A549 (cell line): Measurements from ENCODE around the gene MED12L. TPM values are rescaled to one million over a fixed set of nuclear protein-coding genes. Genes with fewer than 3 reads are reported as not detected.

ENCODE experiments used
- ATAC-seq, 2 experiments: fragments of 200-7000 bp in 1 of 2; fragments of >200 bp in 1 of 2; cut with Nextera tagmentation in 1 of 2; cut with Tn5 transposase in 1 of 2; 3 replicates each; pipeline versions ENCODE4 v1.8.0 to v1.9.1; 2018 to 2020; ENCODE audit warnings: mild to moderate bottlenecking in 1 of 2, moderate library complexity in 1 of 2
- CTCF ChIA-PET: fragments of 300-600 bp; sonication (Branson Sonifier 250); formaldehyde crosslinking; extraction: SDS; loops from one replicate; lab custom pipeline; 2021; ENCODE audit warnings: antibody characterized with exemption, inconsistent platforms; lab: Yijun Ruan, JAX
- POLR2A ChIA-PET: fragments of 350-600 bp; formaldehyde crosslinking; extraction: SDS; loops from one replicate; lab custom pipeline; 2021; ENCODE audit warnings: antibody characterized with exemption, inconsistent platforms; lab: Yijun Ruan, JAX
- DNase-seq, 2 experiments: peaks; one replicate each; pipeline versions ENCODE4 v3.0.0 to v3.0.0-alpha.2; 2011 to 2016; ENCODE audit warnings: low read depth in 1 of 2, low spot score in 1 of 2
- FAIRE-seq: peaks from 2 replicates; lab custom pipeline; 2011; peaks lifted over from hg19 to GRCh38; lab: Jason Lieb, UNC
- H3K27ac ChIP-seq, 2 experiments: fragments of >200 bp; sonication (Bioruptor Twin); formaldehyde crosslinking; 3 replicates each; pipeline ENCODE4 v1.5.1; 2016 to 2017
- H3K4me1 ChIP-seq: fragments of >200 bp; sonication (Bioruptor Twin); formaldehyde crosslinking; 3 replicates; pipeline ENCODE4 v1.6.1; 2016
- H3K4me2 ChIP-seq: fragments of >200 bp; sonication (Bioruptor Twin); formaldehyde crosslinking; 3 replicates; pipeline ENCODE4 v1.6.1; 2016
- H3K4me3 ChIP-seq: fragments of >200 bp; sonication (Bioruptor Twin); formaldehyde crosslinking; 3 replicates; pipeline ENCODE4 v1.5.1; 2016
- H3K9me3 ChIP-seq: fragments of >200 bp; sonication (Bioruptor Twin); formaldehyde crosslinking; 3 replicates; pipeline ENCODE4 v1.6.1; 2016
- BCL3 ChIP-seq: fragments of >200 bp; sonication (Bioruptor Twin); formaldehyde crosslinking; IDR thresholded peaks from 3 replicates; pipeline ENCODE4 v1.6.1; 2016
- BHLHE40 ChIP-seq: IDR thresholded peaks from 2 replicates; pipeline ENCODE4 v1.6.1; 2012; ENCODE audit warnings: low read depth, low read length, inconsistent platforms
- CEBPB ChIP-seq, 2 experiments: fragments of >200 bp in 1 of 2; sonication (Bioruptor Twin) in 1 of 2; formaldehyde crosslinking in 1 of 2; IDR thresholded peaks; 2 replicates each; pipeline ENCODE4 v1.6.1; 2012 to 2016
- EHF ChIP-seq: fragments of 250-450 bp; sonication (Bioruptor Pico); IDR thresholded peaks from 2 replicates; pipeline ENCODE4 v1.5.0; 2020; ENCODE audit warnings: mild to moderate bottlenecking
- EP300 ChIP-seq, 2 experiments: fragments of >200 bp; sonication (Bioruptor Twin); formaldehyde crosslinking; IDR thresholded peaks; 2 replicates in 1 of 2; 3 replicates in 1 of 2; pipeline ENCODE4 v1.6.1; 2016 to 2017
- GATA3 ChIP-seq: IDR thresholded peaks from 2 replicates; pipeline ENCODE4 v1.6.1; 2012; ENCODE audit warnings: borderline replicate concordance
- HEYL ChIP-seq: fragments of 250-450 bp; sonication (Bioruptor Pico); IDR thresholded peaks from 2 replicates; pipeline ENCODE4 v1.8.0; 2021; ENCODE audit warnings: mild to moderate bottlenecking, moderate library complexity
- JUN ChIP-seq, 2 experiments: fragments of >200 bp; sonication (Bioruptor Twin); formaldehyde crosslinking; IDR thresholded peaks; 2 replicates in 1 of 2; 3 replicates in 1 of 2; pipeline ENCODE4 v1.6.1; 2016 to 2017
- KDM1A ChIP-seq: fragments of 200-600 bp; sonication (generic); IDR thresholded peaks from 2 replicates; pipeline ENCODE4 v1.6.1; 2016; ENCODE audit warnings: low read depth, mild to moderate bottlenecking
- KDM5A ChIP-seq: fragments of 200-600 bp; sonication (generic); IDR thresholded peaks from 2 replicates; pipeline ENCODE4 v1.6.1; 2016; ENCODE audit warnings: antibody characterized with exemption, mild to moderate bottlenecking
- NFE2L2 ChIP-seq: fragments of 150-350 bp; conservative IDR thresholded peaks from 2 replicates; pipeline ENCODE4 v1.6.1; 2014; ENCODE audit warnings: low read length
- NPAS2 ChIP-seq: fragments of 250-450 bp; sonication (Bioruptor Pico); IDR thresholded peaks from 2 replicates; pipeline ENCODE4 v1.8.0; 2022; ENCODE audit warnings: mild to moderate bottlenecking, moderate library complexity, borderline replicate concordance
- RAD21 ChIP-seq, 2 experiments: fragments of >200 bp in 1 of 2; sonication (Bioruptor Twin) in 1 of 2; formaldehyde crosslinking in 1 of 2; IDR thresholded peaks in 1 of 2; conservative IDR thresholded peaks in 1 of 2; 2 replicates in 1 of 2; 3 replicates in 1 of 2; pipeline ENCODE4 v1.6.1; 2012 to 2018; ENCODE audit warnings: inconsistent platforms in 1 of 2
- REST ChIP-seq: fragments of 200-600 bp; sonication (generic); IDR thresholded peaks from 2 replicates; pipeline ENCODE4 v1.6.1; 2016; ENCODE audit warnings: antibody characterized with exemption, mild to moderate bottlenecking, moderate library complexity
- SMC3 ChIP-seq: fragments of >200 bp; sonication (Bioruptor Twin); formaldehyde crosslinking; IDR thresholded peaks from 3 replicates; pipeline ENCODE4 v1.6.1; 2018; ENCODE audit warnings: inconsistent platforms
- TFCP2L1 ChIP-seq: fragments of 250-450 bp; sonication (Bioruptor Pico); IDR thresholded peaks from 2 replicates; pipeline ENCODE4 v1.5.0; 2021; ENCODE audit warnings: mild to moderate bottlenecking
- TP53 ChIP-seq: fragments of 250-450 bp; sonication (Bioruptor Pico); IDR thresholded peaks from 2 replicates; pipeline ENCODE4 v1.5.0; 2021; ENCODE audit warnings: mild to moderate bottlenecking, moderate library complexity
- ZNF302 ChIP-seq: fragments of 250-450 bp; sonication (Bioruptor Pico); IDR thresholded peaks from 2 replicates; pipeline ENCODE4 v1.9.0; 2021; ENCODE audit warnings: inconsistent platforms, mild to moderate bottlenecking, moderate library complexity
- WGBS: methylation state at CpG from one replicate; pipeline ENCODE4 v1.1.6; 2017; ENCODE audit errors: missing lambda C conversion rate; 5-methylcytosine and 5-hydroxymethylcytosine counted together
- polyA plus RNA-seq, 4 experiments: library from polyadenylated mRNA; depleted of rRNA in 3 of 4; stranded (reverse); fragments of >200 nt; fragmentation: RNase III in 1 of 4; extraction: RNeasy Plus Mini Kit Qiagen cat#74134 plus additional on column Dnase treatment in 1 of 4; gene quantifications; 2 replicates in 3 of 4; 3 replicates in 1 of 4; pipeline ENCODE4 v1.2.3, GENCODE V29; 2011 to 2017
- TF ChIP-seq, protein P1 (sequence below): fragments of >200 bp; sonication (Bioruptor Twin); formaldehyde crosslinking; IDR thresholded peaks from 3 replicates; pipeline ENCODE4 v1.5.1; 2016

MED12L gene
- polyA plus RNA-seq, 2 of the 4 experiments (the other 2 are of a cell fraction), result 0.32 to 0.63 TPM

DNA sequence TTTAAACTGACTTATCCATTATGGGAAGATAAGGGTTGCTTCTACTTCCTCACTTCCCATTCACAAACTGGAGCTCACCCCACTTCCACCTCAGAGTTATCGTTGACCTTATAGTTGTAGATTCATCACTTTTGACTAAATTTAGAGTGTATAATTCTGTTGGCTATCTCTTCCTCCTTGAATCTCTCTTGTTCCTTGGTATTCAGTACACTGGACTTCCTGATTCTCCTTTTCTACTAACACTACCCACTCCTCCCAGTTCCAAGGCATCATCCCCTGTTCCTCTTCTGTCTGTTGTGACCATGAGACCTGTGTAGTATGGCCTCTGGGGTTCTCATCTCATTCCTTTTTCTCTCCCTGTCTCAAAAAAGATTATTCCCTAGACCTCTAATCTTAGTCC is 237.0 kb downstream of the MED12L start (continued):
- no peak for TF ChIP-seq TFCP2L1 (CRISPR knock-in tag)
- TF ChIP-seq, all 56 proteins: peak for 0

DNA sequence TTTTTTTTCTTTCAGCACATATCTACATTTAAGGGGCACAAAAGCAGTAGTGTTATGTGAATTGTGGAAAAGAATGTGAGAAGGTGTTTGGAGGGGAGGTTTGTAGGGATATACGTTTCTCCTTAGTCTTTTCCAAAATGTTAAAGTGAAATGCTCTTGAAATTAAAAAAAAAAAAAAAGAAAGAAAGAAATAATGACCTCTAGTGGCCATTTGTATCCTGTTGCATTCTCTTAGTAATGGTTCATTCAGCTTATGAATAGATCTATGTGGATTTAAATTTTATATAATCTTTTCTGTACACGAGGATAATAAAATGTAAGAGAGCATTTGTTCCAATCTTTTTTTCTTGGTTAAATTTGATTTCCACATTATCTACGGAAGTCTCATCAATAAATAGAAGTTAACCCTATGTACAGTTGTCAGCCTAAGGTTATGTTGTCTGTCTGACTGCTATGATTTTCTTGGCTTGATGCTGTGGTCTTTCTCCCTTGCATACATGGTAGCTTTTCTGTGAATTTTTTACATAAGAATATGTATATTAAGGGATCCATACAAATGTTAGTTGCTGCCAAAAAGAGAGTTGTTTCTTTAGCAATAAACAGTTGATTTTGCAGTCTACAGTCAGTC is 242.2 kb downstream of the MED12L start:
- FAIRE-seq (no peak), DNase-seq (peak; percentile 18), ATAC-seq (peak; percentile 63 to 75; a peak in 3 of 6 replicates)
- Histone ChIP-seq H3K9me3 (no peaks in the 10 kb centered on the region), H3K4me3 (no peak overlapping the region), H3K4me1 (peaks cover 13% of the 10 kb centered on the region; the same call in 2 of the 3 replicates), H3K27ac (no peak overlapping the region; a peak in 2 of 6 replicates), H3K4me2 (peak overlapping the region; percentile 70)
- ChIA-PET CTCF (interaction anchor here (0.6 to 5.4 kb wide), 21 partner anchors 11 to 797 kb away, joined by 3 to 47 read pairs (median 4); partner anchors contain the start of gene GPR87), POLR2A (interaction anchor here (0.8 to 1.5 kb wide), 2 partner anchors 11 to 23 kb away, joined by 3 to 11 read pairs; partner anchors contain the start of gene GPR87)
- no peak for TF ChIP-seq NFE2L2
- TF ChIP-seq RAD21 (conservative IDR thresholded peaks at IDR 0.05 in 1 of 2, IDR thresholded peaks at IDR 0.05 in 1 of 2), result peak; percentile 42 to 45; a peak in 3 of 5 replicates
- TF ChIP-seq, protein P1, sequence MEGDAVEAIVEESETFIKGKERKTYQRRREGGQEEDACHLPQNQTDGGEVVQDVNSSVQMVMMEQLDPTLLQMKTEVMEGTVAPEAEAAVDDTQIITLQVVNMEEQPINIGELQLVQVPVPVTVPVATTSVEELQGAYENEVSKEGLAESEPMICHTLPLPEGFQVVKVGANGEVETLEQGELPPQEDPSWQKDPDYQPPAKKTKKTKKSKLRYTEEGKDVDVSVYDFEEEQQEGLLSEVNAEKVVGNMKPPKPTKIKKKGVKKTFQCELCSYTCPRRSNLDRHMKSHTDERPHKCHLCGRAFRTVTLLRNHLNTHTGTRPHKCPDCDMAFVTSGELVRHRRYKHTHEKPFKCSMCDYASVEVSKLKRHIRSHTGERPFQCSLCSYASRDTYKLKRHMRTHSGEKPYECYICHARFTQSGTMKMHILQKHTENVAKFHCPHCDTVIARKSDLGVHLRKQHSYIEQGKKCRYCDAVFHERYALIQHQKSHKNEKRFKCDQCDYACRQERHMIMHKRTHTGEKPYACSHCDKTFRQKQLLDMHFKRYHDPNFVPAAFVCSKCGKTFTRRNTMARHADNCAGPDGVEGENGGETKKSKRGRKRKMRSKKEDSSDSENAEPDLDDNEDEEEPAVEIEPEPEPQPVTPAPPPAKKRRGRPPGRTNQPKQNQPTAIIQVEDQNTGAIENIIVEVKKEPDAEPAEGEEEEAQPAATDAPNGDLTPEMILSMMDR, result peak; percentile 72
- TF ChIP-seq KDM1A, result no peak
- no peak for TF ChIP-seq TP53
- TF ChIP-seq SMC3, result peak; percentile 50
- WGBS, result 4% methylated on average over 3 of the region's 3 CpGs

DNA sequence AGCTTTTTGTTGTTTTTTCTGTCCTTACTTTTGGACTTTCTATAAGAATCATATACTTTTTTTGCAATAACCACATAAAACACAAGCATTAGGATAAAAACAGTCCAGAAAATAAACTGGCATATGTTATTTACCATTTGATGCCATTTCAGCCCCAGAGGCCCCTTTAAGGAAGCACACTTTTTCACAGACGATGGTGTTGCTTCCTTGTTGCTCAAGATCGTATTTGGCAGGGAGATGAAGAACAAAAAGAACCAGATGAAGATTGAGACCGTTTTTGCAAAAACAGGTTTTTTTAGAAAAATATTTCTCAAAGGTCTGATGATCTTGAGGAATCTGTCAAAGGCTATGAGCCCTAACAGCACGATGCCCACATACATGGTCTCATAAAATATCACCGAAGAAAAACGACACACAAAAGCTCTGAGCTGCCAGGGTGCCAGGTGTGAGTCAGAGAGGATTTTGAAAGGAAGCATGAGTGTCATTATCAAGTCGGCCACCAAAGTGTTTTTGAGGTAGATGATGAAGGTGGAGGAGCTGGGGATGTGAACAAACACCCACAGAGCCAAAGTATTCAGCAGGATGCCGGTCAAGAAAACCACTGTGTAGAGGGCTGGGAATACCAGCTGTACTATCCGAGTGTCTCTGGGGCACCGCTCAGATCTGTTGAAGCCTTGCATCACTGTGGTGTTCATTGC is 243.0 kb downstream of the MED12L start:
- ChIA-PET CTCF (interaction anchor here (0.7 to 5.4 kb wide), 18 partner anchors 12 to 591 kb away, joined by 3 to 47 read pairs (median 4); partner anchors contain the start of gene GPR87), POLR2A (interaction anchor here (0.6 to 1.5 kb wide), 3 partner anchors 12 to 172 kb away, joined by 3 to 11 read pairs (median 3); partner anchors contain the start of gene GPR87)
- Histone ChIP-seq H3K9me3 (no peaks in the 10 kb centered on the region), H3K4me2 (peak overlapping the region; percentile 70), H3K4me1 (peaks cover 13% of the 10 kb centered on the region; the same call in 2 of the 3 replicates), H3K4me3 (peak overlapping the region; percentile 27; the same call in 2 of the 3 replicates), H3K27ac (peak overlapping the region; percentile 35 to 44; a peak in 5 of 6 replicates)
- WGBS, result 36% methylated on average over 10 of the region's 10 CpGs
- TF ChIP-seq REST (no peak), EHF (CRISPR knock-in tag) (no peak), GATA3 (no peak)
- ATAC-seq (peak; percentile 66 to 69; a peak in 5 of 6 replicates), FAIRE-seq (no peak), DNase-seq (peak in 1 of 2 experiments; percentile 7)

DNA sequence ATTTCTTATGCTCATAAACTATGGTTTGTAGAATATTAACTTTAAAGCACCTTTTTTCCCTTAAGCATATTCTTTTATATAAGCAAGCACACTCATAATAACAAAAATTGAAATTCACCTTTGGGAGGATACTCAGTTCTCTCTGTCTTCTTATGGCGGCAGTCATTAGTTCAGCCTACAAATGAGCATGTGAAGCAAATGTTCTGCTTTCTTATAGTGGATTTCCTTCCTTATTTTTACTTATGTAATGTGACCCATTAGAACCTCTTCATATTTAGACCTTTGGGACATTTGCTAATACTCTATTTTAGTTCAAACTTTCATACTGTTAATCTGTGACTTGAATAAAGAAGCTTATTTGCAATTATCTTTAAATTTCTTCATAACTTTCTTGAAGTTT is 243.9 kb downstream of the MED12L start, which contains the start of gene P2RY13:
P2RY13 (minus strand) TSS at position 187 of the 400 bp plus-strand sequence; CDS start at position 166, 21 bp downstream.
- Histone ChIP-seq H3K4me2 (peak within 1 kb of the TSS; percentile 70), H3K27ac (peak within 1 kb of the TSS; percentile 35 to 44; a peak in 5 of 6 replicates), H3K4me1 (peaks cover 13% of the 10 kb centered on the region; the same call in 2 of the 3 replicates), H3K9me3 (no peaks in the 10 kb centered on the region), H3K4me3 (peak within 1 kb of the TSS; percentile 27; the same call in 2 of the 3 replicates)
- ChIA-PET CTCF (interaction anchor here (0.9 to 5.4 kb wide), 5 partner anchors 24 to 161 kb away, joined by 3 to 47 read pairs (median 7); no protein-coding TSS in a partner anchor), POLR2A (no interaction called here)
- peak; percentile 32 for FAIRE-seq
- DNase-seq, result no peak
- WGBS, result 92% methylated on average over 1 of the region's 1 CpG
- no peak for ATAC-seq
- TF ChIP-seq TP53 (no peak), RAD21 (conservative IDR thresholded peaks at IDR 0.05 in 1 of 2, IDR thresholded peaks at IDR 0.05 in 1 of 2) (no peak), JUN (IDR thresholded peaks at IDR 0.05) (no peak), BCL3 (no peak), KDM5A (no peak), CEBPB (IDR thresholded peaks at IDR 0.05) (no peak), ZNF302 (CRISPR knock-in tag) (no peak), EP300 (IDR thresholded peaks at IDR 0.05) (no peak), SMC3 (no peak), BHLHE40 (no peak), HEYL (CRISPR knock-in tag) (no peak), NPAS2 (no peak)
- TF ChIP-seq, protein P1, result no peak
